Measurements from ENCODE around the gene PFKFB2. TPM values are rescaled to one million over a fixed set of nuclear protein-coding genes. Genes with fewer than 3 reads are reported as not detected.

The PFKFB2 gene
- total RNA-seq, 1 experiment from 2014 or later: 16.8 TPM

DNA sequence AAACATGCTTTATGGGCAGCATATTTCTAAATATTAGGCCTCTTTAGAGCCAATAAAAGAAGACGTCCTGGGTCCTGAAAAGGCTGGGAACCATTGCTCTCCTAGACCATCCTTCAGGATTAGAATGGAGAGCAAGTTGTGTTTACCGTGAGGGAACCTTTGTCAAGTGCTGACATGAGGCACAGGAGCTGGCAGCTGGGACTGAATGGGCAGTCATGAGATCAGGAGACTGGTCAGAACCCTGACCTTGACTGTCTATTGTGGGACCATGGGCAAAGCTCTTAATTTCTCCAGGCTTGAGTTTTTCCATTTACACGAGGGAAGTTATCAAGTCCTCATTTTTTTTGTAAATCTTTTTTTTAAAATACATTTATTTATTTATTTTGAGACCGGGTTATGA, 5.2 kb downstream of the PFKFB2 start (continued):
- TF ChIP-seq, protein P1, sequence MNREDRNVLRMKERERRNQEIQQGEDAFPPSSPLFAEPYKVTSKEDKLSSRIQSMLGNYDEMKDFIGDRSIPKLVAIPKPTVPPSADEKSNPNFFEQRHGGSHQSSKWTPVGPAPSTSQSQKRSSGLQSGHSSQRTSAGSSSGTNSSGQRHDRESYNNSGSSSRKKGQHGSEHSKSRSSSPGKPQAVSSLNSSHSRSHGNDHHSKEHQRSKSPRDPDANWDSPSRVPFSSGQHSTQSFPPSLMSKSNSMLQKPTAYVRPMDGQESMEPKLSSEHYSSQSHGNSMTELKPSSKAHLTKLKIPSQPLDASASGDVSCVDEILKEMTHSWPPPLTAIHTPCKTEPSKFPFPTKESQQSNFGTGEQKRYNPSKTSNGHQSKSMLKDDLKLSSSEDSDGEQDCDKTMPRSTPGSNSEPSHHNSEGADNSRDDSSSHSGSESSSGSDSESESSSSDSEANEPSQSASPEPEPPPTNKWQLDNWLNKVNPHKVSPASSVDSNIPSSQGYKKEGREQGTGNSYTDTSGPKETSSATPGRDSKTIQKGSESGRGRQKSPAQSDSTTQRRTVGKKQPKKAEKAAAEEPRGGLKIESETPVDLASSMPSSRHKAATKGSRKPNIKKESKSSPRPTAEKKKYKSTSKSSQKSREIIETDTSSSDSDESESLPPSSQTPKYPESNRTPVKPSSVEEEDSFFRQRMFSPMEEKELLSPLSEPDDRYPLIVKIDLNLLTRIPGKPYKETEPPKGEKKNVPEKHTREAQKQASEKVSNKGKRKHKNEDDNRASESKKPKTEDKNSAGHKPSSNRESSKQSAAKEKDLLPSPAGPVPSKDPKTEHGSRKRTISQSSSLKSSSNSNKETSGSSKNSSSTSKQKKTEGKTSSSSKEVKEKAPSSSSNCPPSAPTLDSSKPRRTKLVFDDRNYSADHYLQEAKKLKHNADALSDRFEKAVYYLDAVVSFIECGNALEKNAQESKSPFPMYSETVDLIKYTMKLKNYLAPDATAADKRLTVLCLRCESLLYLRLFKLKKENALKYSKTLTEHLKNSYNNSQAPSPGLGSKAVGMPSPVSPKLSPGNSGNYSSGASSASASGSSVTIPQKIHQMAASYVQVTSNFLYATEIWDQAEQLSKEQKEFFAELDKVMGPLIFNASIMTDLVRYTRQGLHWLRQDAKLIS (CRISPR knock-in tag; IDR thresholded peaks at IDR 0.05; ENCODE audit: borderline replicate concordance): no peak
- no peak for TF ChIP-seq NFE2L1 (CRISPR knock-in tag; IDR thresholded peaks at IDR 0.05)
- TF ChIP-seq SP1 (CRISPR knock-in tag; conservative IDR thresholded peaks at IDR 0.05): no peak
- TF ChIP-seq, protein P2, sequence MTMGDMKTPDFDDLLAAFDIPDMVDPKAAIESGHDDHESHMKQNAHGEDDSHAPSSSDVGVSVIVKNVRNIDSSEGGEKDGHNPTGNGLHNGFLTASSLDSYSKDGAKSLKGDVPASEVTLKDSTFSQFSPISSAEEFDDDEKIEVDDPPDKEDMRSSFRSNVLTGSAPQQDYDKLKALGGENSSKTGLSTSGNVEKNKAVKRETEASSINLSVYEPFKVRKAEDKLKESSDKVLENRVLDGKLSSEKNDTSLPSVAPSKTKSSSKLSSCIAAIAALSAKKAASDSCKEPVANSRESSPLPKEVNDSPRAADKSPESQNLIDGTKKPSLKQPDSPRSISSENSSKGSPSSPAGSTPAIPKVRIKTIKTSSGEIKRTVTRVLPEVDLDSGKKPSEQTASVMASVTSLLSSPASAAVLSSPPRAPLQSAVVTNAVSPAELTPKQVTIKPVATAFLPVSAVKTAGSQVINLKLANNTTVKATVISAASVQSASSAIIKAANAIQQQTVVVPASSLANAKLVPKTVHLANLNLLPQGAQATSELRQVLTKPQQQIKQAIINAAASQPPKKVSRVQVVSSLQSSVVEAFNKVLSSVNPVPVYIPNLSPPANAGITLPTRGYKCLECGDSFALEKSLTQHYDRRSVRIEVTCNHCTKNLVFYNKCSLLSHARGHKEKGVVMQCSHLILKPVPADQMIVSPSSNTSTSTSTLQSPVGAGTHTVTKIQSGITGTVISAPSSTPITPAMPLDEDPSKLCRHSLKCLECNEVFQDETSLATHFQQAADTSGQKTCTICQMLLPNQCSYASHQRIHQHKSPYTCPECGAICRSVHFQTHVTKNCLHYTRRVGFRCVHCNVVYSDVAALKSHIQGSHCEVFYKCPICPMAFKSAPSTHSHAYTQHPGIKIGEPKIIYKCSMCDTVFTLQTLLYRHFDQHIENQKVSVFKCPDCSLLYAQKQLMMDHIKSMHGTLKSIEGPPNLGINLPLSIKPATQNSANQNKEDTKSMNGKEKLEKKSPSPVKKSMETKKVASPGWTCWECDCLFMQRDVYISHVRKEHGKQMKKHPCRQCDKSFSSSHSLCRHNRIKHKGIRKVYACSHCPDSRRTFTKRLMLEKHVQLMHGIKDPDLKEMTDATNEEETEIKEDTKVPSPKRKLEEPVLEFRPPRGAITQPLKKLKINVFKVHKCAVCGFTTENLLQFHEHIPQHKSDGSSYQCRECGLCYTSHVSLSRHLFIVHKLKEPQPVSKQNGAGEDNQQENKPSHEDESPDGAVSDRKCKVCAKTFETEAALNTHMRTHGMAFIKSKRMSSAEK (CRISPR knock-in tag; IDR thresholded peaks at IDR 0.05; ENCODE audit: borderline replicate concordance): no peak

DNA sequence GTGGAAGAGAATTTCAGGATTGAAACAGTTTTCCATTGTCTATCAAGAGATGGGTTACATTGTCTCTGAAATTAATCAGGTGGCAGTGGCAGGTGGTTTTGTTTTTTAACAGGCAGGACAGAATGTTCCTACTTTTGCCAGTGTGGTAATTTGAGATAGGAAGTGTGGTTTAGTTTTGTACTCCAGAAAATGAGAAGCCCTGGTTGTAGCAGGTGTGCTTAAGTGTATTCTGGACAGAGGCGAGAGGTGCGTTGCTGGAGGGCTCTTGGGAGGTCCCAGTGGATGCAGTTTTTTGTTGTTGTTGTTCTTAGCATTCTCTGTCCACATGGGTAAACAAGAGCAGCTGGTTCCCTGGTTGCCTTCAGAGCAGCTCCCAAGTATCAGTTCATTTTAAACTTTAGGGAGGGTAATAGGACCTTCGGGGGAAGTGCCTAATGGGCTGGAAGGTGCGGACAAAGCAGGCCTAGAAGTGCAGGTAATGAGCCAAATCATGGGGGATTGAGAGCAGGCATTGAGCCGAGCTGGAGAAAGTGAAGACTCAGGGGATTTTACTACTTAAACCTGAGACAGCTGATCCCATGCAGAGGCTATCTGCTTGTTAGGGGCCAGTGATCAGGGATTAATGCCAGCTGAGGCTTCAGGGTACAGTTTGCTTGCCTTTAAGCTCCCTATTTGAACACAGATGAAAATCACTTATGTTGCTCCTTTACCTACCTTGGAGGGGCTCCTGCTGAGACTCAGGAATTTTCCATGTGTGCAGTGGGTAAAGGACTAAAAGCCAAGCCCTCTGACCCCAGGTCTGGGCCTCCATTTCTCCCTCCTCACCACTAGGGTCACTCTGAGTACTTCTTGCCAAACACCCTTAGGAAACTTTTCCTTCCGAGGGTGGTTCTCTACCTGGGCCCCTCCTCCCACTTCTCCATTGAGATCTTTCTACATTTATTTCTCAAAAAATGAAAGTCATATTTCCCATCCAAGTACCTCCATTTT, 6.1 kb downstream of the PFKFB2 start:
- DNase-seq (ENCODE audit: low spot score): peak; percentile 24
- Mint-ChIP-seq H3K36me3 (peaks cover 34% of the 10 kb centered on the region), H3K27ac (peak overlapping the region; percentile 68), H3K27me3 (ENCODE audit: low read depth) (no peaks in the 10 kb centered on the region), H3K9me3 (no peaks in the 10 kb centered on the region), H3K4me1 (peaks cover 21% of the 10 kb centered on the region), H3K4me3 (no peak overlapping the region)
- ATAC-seq: peak; percentile 95
- POLR2A ChIA-PET: no interaction called here
- CTCF ChIA-PET: interaction anchor here (0.8 to 1.6 kb wide), 2 partner anchors 9 to 24 kb away, joined by 3 to 4 read pairs; no protein-coding TSS in a partner anchor
- TF ChIP-seq, protein P3, sequence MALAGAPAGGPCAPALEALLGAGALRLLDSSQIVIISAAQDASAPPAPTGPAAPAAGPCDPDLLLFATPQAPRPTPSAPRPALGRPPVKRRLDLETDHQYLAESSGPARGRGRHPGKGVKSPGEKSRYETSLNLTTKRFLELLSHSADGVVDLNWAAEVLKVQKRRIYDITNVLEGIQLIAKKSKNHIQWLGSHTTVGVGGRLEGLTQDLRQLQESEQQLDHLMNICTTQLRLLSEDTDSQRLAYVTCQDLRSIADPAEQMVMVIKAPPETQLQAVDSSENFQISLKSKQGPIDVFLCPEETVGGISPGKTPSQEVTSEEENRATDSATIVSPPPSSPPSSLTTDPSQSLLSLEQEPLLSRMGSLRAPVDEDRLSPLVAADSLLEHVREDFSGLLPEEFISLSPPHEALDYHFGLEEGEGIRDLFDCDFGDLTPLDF (CRISPR knock-in tag; IDR thresholded peaks at IDR 0.05): no peak
- TF ChIP-seq ZNF396 (CRISPR knock-in tag; IDR thresholded peaks at IDR 0.05; ENCODE audit: borderline replicate concordance) (no peak), ZNF263 (CRISPR knock-in tag; IDR thresholded peaks at IDR 0.05; ENCODE audit: low read depth) (no peak), TCF7 (CRISPR knock-in tag; IDR thresholded peaks at IDR 0.05; ENCODE audit: low read depth) (no peak), SOX15 (CRISPR knock-in tag; IDR thresholded peaks at IDR 0.05) (no peak), FOXK1 (CRISPR knock-in tag; IDR thresholded peaks at IDR 0.05) (no peak), GTF2I (CRISPR knock-in tag; conservative IDR thresholded peaks at IDR 0.05) (no peak), HMGA2 (CRISPR knock-in tag; IDR thresholded peaks at IDR 0.05) (no peak), IRF2 (CRISPR knock-in tag; IDR thresholded peaks at IDR 0.05; ENCODE audit: borderline replicate concordance, low read depth) (no peak), ZNF232 (CRISPR knock-in tag; IDR thresholded peaks at IDR 0.05) (no peak), MYBL2 (CRISPR knock-in tag; IDR thresholded peaks at IDR 0.05) (no peak)
- TF ChIP-seq, protein P4, sequence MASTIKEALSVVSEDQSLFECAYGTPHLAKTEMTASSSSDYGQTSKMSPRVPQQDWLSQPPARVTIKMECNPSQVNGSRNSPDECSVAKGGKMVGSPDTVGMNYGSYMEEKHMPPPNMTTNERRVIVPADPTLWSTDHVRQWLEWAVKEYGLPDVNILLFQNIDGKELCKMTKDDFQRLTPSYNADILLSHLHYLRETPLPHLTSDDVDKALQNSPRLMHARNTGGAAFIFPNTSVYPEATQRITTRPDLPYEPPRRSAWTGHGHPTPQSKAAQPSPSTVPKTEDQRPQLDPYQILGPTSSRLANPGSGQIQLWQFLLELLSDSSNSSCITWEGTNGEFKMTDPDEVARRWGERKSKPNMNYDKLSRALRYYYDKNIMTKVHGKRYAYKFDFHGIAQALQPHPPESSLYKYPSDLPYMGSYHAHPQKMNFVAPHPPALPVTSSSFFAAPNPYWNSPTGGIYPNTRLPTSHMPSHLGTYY (CRISPR knock-in tag; IDR thresholded peaks at IDR 0.05): no peak
- TF ChIP-seq, protein P5, sequence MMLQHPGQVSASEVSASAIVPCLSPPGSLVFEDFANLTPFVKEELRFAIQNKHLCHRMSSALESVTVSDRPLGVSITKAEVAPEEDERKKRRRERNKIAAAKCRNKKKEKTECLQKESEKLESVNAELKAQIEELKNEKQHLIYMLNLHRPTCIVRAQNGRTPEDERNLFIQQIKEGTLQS (CRISPR knock-in tag; conservative IDR thresholded peaks at IDR 0.05): no peak
- TF ChIP-seq, protein P6, sequence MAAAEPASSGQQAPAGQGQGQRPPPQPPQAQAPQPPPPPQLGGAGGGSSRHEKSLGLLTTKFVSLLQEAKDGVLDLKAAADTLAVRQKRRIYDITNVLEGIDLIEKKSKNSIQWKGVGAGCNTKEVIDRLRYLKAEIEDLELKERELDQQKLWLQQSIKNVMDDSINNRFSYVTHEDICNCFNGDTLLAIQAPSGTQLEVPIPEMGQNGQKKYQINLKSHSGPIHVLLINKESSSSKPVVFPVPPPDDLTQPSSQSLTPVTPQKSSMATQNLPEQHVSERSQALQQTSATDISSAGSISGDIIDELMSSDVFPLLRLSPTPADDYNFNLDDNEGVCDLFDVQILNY (CRISPR knock-in tag; IDR thresholded peaks at IDR 0.05): no peak
- TF ChIP-seq, protein P2 (CRISPR knock-in tag; IDR thresholded peaks at IDR 0.05; ENCODE audit: borderline replicate concordance): no peak

All from WTC11 (cell line).